Liver (tissue), 3 donors: ENCODE results near the gene TULP4.

ENCODE experiments used
- CTCF ChIP-seq: fragments of 150-350 bp; IDR thresholded peaks from 2 replicates; pipeline ENCODE4 v1.5.1; 2017; ENCODE audit warnings: improper control_type of control experiment, low read depth, low read length; ENCODE audit not compliant: missing input control
- GABPA ChIP-seq, 2 donors: IDR thresholded peaks in 1 of 2; conservative IDR thresholded peaks in 1 of 2; 2 replicates each; pipeline ENCODE4 v1.6.1; 2016; ENCODE audit warnings: antibody characterized with exemption in 2 of 2, mild to moderate bottlenecking in 1 of 2, moderate library complexity in 1 of 2
- MAX ChIP-seq: IDR thresholded peaks from 2 replicates; pipeline ENCODE4 v1.6.1; 2016; ENCODE audit warnings: antibody characterized with exemption
- donor health status: healthy.
- donor health status: healthy.

- TF ChIP-seq CTCF (no peak), MAX (no peak), GABPA (IDR thresholded peaks at IDR 0.05 in 1 of 2, conservative IDR thresholded peaks at IDR 0.05 in 1 of 2) (no peak)
Observed at GRCh38 chr6:158327211-158327610, 14.9 kb downstream of the TULP4 start.
